Activated T-cell treated with anti-CD3 and anti-CD28 coated beads for 1 hour (primary cell): ENCODE measurements around the gene PPP2R3B.
"Not testable (repeated sequence)": the region's sequence is repeated elsewhere in the genome, so short reads cannot be mapped to it uniquely, and the experiment has no call there.

Experiments used
- DNase-seq: peaks from one replicate; pipeline ENCODE4 v3.0.0-alpha.2; 2020; ENCODE audit warnings: low read depth

Gene PPP2R3B

GRCh38 chrX:338281-338835 is 48.3 kb downstream of the PPP2R3B start:
- no peak for DNase-seq

GRCh38 chrX:337331-337831 is 49.3 kb downstream of the PPP2R3B start:
- no peak for DNase-seq

- DNase-seq, result no peak
Measured at GRCh38 chrX:336227-336626, 50.5 kb downstream of the PPP2R3B start.

GRCh38 chrX:335758-336155 is 51.0 kb downstream of the PPP2R3B start:
- DNase-seq, result no peak

GRCh38 chrX:334971-335757 is 51.5 kb downstream of the PPP2R3B start:
- DNase-seq, result no peak

GRCh38 chrX:334331-334891 is 52.3 kb downstream of the PPP2R3B start:
- no peak for DNase-seq

- DNase-seq, result no peak
Measured at GRCh38 chrX:333611-334311, 52.9 kb downstream of the PPP2R3B start.

- no peak for DNase-seq
Measured at GRCh38 chrX:332916-333610, 53.6 kb downstream of the PPP2R3B start.

GRCh38 chrX:332496-332860 is 54.2 kb downstream of the PPP2R3B start:
- no peak for DNase-seq

GRCh38 chrX:331825-332495 is 54.7 kb downstream of the PPP2R3B start:
- no peak for DNase-seq

- no peak for DNase-seq
Measured at GRCh38 chrX:331151-331824, 55.4 kb downstream of the PPP2R3B start.

GRCh38 chrX:330726-331150 is 56.0 kb downstream of the PPP2R3B start:
- DNase-seq, result no peak

- not testable (repeated sequence) for DNase-seq
Measured at GRCh38 chrX:330141-330725, 56.5 kb downstream of the PPP2R3B start.

- no peak for DNase-seq
Measured at GRCh38 chrX:329291-329910, 57.3 kb downstream of the PPP2R3B start.

GRCh38 chrX:327660-328126 is 59.0 kb downstream of the PPP2R3B start:
- no peak for DNase-seq

GRCh38 chrX:324664-325063 is 62.0 kb downstream of the PPP2R3B start:
- not testable (repeated sequence) for DNase-seq

- no peak for DNase-seq
Measured at GRCh38 chrX:323721-324628, 62.7 kb downstream of the PPP2R3B start.

- no peak for DNase-seq
Measured at GRCh38 chrX:320126-320783, 66.5 kb downstream of the PPP2R3B start.
